ENCODE results near the gene ALK. TPM values are rescaled to one million over a fixed set of nuclear protein-coding genes. Genes with fewer than 3 reads are reported as not detected.

The ALK gene
- total and polyA plus RNA-seq, 3 experiments from 2014 or later, result not detected

DNA sequence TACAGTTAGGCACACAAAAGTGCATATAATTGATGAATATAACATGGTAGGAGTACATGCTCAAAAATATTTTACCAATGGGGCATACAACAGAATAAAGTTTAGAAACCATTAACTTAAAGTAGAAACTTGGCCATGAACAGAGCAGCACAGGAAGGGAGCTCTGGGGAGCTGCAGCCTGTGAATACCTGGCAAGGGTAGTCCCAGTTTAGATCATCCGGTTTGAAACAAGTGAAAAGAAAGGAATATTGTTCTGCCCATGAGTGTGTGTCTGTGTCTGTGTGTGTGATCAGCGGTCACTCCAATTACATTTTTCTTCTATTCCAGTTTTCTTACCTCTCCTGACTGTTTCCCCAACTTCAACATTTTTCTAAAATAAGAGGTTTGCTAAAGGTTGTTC is 233.0 kb downstream of the ALK start:
- peaks cover 27 to 61% of the 10 kb centered on the region in 2 donors for H3K27me3 Mint-ChIP-seq
- POLR2A ChIA-PET, result no interaction called here
- no peak overlapping the region for H3K27ac ChIP-seq (ENCODE audit: low read depth, low read length)
- H3K4me3 Mint-ChIP-seq, result no peak overlapping the region
- no peak for DNase-seq
- no peak overlapping the region for H3K27ac Mint-ChIP-seq
- H3K36me3 Mint-ChIP-seq, result no peaks in the 10 kb centered on the region
- H3K36me3 ChIP-seq (ENCODE audit: insufficient read depth, low read length), result no peaks in the 10 kb centered on the region
- H3K4me1 Mint-ChIP-seq, result no peaks in the 10 kb centered on the region
- H3K4me1 ChIP-seq (ENCODE audit: insufficient read depth, low read length), result no peaks in the 10 kb centered on the region
- H3K27me3 ChIP-seq (ENCODE audit: insufficient read depth, low read length, poor library complexity, severe bottlenecking), result no peaks in the 10 kb centered on the region
- no peak overlapping the region for H3K4me3 ChIP-seq (ENCODE audit: low read length)
- CTCF ChIA-PET, result no interaction called here
- H3K9me3 Mint-ChIP-seq, result no peaks in the 10 kb centered on the region
- H3K9me3 ChIP-seq (ENCODE audit: low read length), result no peaks in the 10 kb centered on the region

- H3K36me3 Mint-ChIP-seq, result no peaks in the 10 kb centered on the region
- Histone ChIP-seq H3K9me3 (ENCODE audit: low read length) (no peaks in the 10 kb centered on the region), H3K4me3 (ENCODE audit: low read length) (no peak overlapping the region), H3K27ac (ENCODE audit: low read depth, low read length) (no peak overlapping the region), H3K4me1 (ENCODE audit: insufficient read depth, low read length) (no peaks in the 10 kb centered on the region), H3K27me3 (ENCODE audit: insufficient read depth, low read length, poor library complexity, severe bottlenecking) (no peaks in the 10 kb centered on the region), H3K36me3 (ENCODE audit: insufficient read depth, low read length) (no peaks in the 10 kb centered on the region)
- no peaks in the 10 kb centered on the region for H3K9me3 Mint-ChIP-seq
- no peak overlapping the region for H3K4me3 Mint-ChIP-seq
- no peaks in the 10 kb centered on the region for H3K4me1 Mint-ChIP-seq
- peaks cover 24 to 57% of the 10 kb centered on the region in 2 donors for H3K27me3 Mint-ChIP-seq
- no peak for DNase-seq
- POLR2A ChIA-PET, result no interaction called here
- CTCF ChIA-PET, result no interaction called here
- no peak overlapping the region for H3K27ac Mint-ChIP-seq
Observed at GRCh38 chr2:29687121-29687520, 234.3 kb downstream of the ALK start.

- Histone ChIP-seq H3K27me3 (ENCODE audit: insufficient read depth, low read length, poor library complexity, severe bottlenecking) (no peaks in the 10 kb centered on the region), H3K27ac (ENCODE audit: low read depth, low read length) (no peak overlapping the region), H3K4me1 (ENCODE audit: insufficient read depth, low read length) (no peaks in the 10 kb centered on the region), H3K4me3 (ENCODE audit: low read length) (no peak overlapping the region), H3K9me3 (ENCODE audit: low read length) (no peaks in the 10 kb centered on the region), H3K36me3 (ENCODE audit: insufficient read depth, low read length) (no peaks in the 10 kb centered on the region)
- Mint-ChIP-seq H3K4me1 (no peaks in the 10 kb centered on the region), H3K9me3 (peaks cover 0 to 2% (median 1%) of the 10 kb centered on the region in 5 donors), H3K27me3 (peaks cover 3 to 41% of the 10 kb centered on the region in 2 donors), H3K4me3 (no peak overlapping the region), H3K36me3 (no peaks in the 10 kb centered on the region), H3K27ac (no peak overlapping the region)
- CTCF ChIA-PET, result no interaction called here
- DNase-seq, result no peak
- POLR2A ChIA-PET, result no interaction called here
Observed at GRCh38 chr2:29676886-29677453, 244.4 kb downstream of the ALK start.

- Histone ChIP-seq H3K36me3 (ENCODE audit: insufficient read depth, low read length) (no peaks in the 10 kb centered on the region), H3K27me3 (ENCODE audit: insufficient read depth, low read length, poor library complexity, severe bottlenecking) (no peaks in the 10 kb centered on the region), H3K9me3 (ENCODE audit: low read length) (no peaks in the 10 kb centered on the region), H3K4me1 (ENCODE audit: insufficient read depth, low read length) (no peaks in the 10 kb centered on the region), H3K4me3 (ENCODE audit: low read length) (no peak overlapping the region), H3K27ac (ENCODE audit: low read depth, low read length) (no peak overlapping the region)
- no peak for DNase-seq
- Mint-ChIP-seq H3K27ac (no peak overlapping the region), H3K4me1 (no peaks in the 10 kb centered on the region), H3K27me3 (peaks cover 4 to 8% of the 10 kb centered on the region in 2 donors), H3K4me3 (no peak overlapping the region), H3K36me3 (peaks cover 0 to 4% (median 0%) of the 10 kb centered on the region in 3 donors), H3K9me3 (peaks cover 0 to 9% (median 0%) of the 10 kb centered on the region in 5 donors)
- ChIA-PET POLR2A (no interaction called here), CTCF (no interaction called here)
Observed at GRCh38 chr2:29664578-29664977, 256.8 kb downstream of the ALK start.

DNA sequence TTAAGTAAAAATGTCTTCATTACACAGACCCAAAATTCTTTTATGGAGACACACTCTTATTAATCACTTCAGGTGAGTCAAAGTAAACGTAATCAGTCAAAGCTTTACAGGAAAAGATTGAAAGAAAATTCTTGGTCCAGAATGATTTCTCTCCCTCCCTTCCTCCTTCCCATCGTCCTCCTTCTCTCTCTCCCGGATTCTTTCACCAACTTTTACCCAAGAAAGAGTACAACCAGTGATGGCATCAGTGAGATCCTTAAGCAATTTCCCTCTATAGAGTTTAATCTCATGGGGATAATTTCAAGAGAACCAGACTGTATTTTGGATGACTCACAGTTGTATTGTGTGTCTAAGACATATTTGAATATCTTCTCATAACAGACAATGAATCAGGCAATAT is 258.1 kb downstream of the ALK start:
- no peak for DNase-seq
- no peak overlapping the region for H3K27ac Mint-ChIP-seq
- H3K4me1 Mint-ChIP-seq, result no peaks in the 10 kb centered on the region
- ChIA-PET CTCF (no interaction called here), POLR2A (no interaction called here)
- H3K4me1 ChIP-seq (ENCODE audit: insufficient read depth, low read length), result no peaks in the 10 kb centered on the region
- no peak overlapping the region for H3K4me3 Mint-ChIP-seq
- H3K36me3 ChIP-seq (ENCODE audit: insufficient read depth, low read length), result no peaks in the 10 kb centered on the region
- H3K27ac ChIP-seq (ENCODE audit: low read depth, low read length), result no peak overlapping the region
- no peaks in the 10 kb centered on the region for H3K9me3 ChIP-seq (ENCODE audit: low read length)
- H3K27me3 Mint-ChIP-seq, result peaks cover 4 to 9% of the 10 kb centered on the region in 2 donors
- no peaks in the 10 kb centered on the region for H3K27me3 ChIP-seq (ENCODE audit: insufficient read depth, low read length, poor library complexity, severe bottlenecking)
- H3K36me3 Mint-ChIP-seq, result no peaks in the 10 kb centered on the region
- no peak overlapping the region for H3K4me3 ChIP-seq (ENCODE audit: low read length)
- peaks cover 0 to 3% (median 0%) of the 10 kb centered on the region in 5 donors for H3K9me3 Mint-ChIP-seq

DNA sequence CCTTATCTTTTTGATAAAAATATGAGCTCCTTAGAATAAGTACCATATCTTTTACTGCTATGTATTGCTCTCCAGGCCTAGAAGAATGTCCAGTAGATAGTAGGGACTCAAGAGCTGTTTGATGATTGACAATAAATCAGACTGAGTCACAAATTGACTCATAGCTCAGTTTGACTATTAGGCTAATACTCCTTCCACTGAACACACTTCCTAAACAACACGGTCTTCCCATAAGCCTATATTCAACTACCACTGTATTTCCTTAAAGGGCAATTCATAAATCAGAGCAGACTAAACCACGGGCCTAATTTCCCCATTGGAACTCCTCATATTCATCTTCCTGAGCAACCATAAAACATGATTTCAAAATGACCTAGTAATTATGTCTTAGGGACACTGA is 258.5 kb downstream of the ALK start:
- Mint-ChIP-seq H3K36me3 (no peaks in the 10 kb centered on the region), H3K4me1 (no peaks in the 10 kb centered on the region), H3K27ac (no peak overlapping the region), H3K27me3 (peaks cover 3 to 13% of the 10 kb centered on the region in 2 donors), H3K4me3 (no peak overlapping the region), H3K9me3 (peaks cover 0 to 3% (median 0%) of the 10 kb centered on the region in 5 donors)
- no peaks in the 10 kb centered on the region for H3K36me3 ChIP-seq (ENCODE audit: insufficient read depth, low read length)
- ChIA-PET POLR2A (no interaction called here), CTCF (no interaction called here)
- no peaks in the 10 kb centered on the region for H3K4me1 ChIP-seq (ENCODE audit: insufficient read depth, low read length)
- DNase-seq, result no peak
- no peak overlapping the region for H3K27ac ChIP-seq (ENCODE audit: low read depth, low read length)
- no peaks in the 10 kb centered on the region for H3K27me3 ChIP-seq (ENCODE audit: insufficient read depth, low read length, poor library complexity, severe bottlenecking)
- H3K4me3 ChIP-seq (ENCODE audit: low read length), result no peak overlapping the region
- H3K9me3 ChIP-seq (ENCODE audit: low read length), result no peaks in the 10 kb centered on the region

GRCh38 chr2:29660201-29660600 is 261.2 kb downstream of the ALK start:
- Histone ChIP-seq H3K4me3 (ENCODE audit: low read length) (no peak overlapping the region), H3K27ac (ENCODE audit: low read depth, low read length) (no peak overlapping the region), H3K9me3 (ENCODE audit: low read length) (no peaks in the 10 kb centered on the region), H3K4me1 (ENCODE audit: insufficient read depth, low read length) (no peaks in the 10 kb centered on the region), H3K27me3 (ENCODE audit: insufficient read depth, low read length, poor library complexity, severe bottlenecking) (peaks cover 4% of the 10 kb centered on the region), H3K36me3 (ENCODE audit: insufficient read depth, low read length) (no peaks in the 10 kb centered on the region)
- H3K36me3 Mint-ChIP-seq, result no peaks in the 10 kb centered on the region
- peak overlapping the region in 1 of 8 donors; percentile 5 for H3K27ac Mint-ChIP-seq
- CTCF ChIA-PET, result no interaction called here
- H3K4me1 Mint-ChIP-seq, result no peaks in the 10 kb centered on the region
- no peaks in the 10 kb centered on the region for H3K9me3 Mint-ChIP-seq
- no peak for DNase-seq
- POLR2A ChIA-PET, result no interaction called here
- H3K27me3 Mint-ChIP-seq, result peaks cover 8 to 20% of the 10 kb centered on the region in 2 donors
- no peak overlapping the region for H3K4me3 Mint-ChIP-seq

- DNase-seq, result no peak
- Histone ChIP-seq H3K4me1 (ENCODE audit: insufficient read depth, low read length) (no peaks in the 10 kb centered on the region), H3K36me3 (ENCODE audit: insufficient read depth, low read length) (no peaks in the 10 kb centered on the region), H3K4me3 (ENCODE audit: low read length) (no peak overlapping the region), H3K27me3 (ENCODE audit: insufficient read depth, low read length, poor library complexity, severe bottlenecking) (peaks cover 4% of the 10 kb centered on the region), H3K9me3 (ENCODE audit: low read length) (no peaks in the 10 kb centered on the region), H3K27ac (ENCODE audit: low read depth, low read length) (no peak overlapping the region)
- ChIA-PET POLR2A (no interaction called here), CTCF (no interaction called here)
- H3K4me3 Mint-ChIP-seq, result no peak overlapping the region
- H3K27me3 Mint-ChIP-seq, result peaks cover 8 to 24% of the 10 kb centered on the region in 2 donors
- no peaks in the 10 kb centered on the region for H3K4me1 Mint-ChIP-seq
- no peak overlapping the region for H3K27ac Mint-ChIP-seq
- H3K9me3 Mint-ChIP-seq, result no peaks in the 10 kb centered on the region
- no peaks in the 10 kb centered on the region for H3K36me3 Mint-ChIP-seq
Observed at GRCh38 chr2:29659178-29659577, 262.2 kb downstream of the ALK start.

DNA sequence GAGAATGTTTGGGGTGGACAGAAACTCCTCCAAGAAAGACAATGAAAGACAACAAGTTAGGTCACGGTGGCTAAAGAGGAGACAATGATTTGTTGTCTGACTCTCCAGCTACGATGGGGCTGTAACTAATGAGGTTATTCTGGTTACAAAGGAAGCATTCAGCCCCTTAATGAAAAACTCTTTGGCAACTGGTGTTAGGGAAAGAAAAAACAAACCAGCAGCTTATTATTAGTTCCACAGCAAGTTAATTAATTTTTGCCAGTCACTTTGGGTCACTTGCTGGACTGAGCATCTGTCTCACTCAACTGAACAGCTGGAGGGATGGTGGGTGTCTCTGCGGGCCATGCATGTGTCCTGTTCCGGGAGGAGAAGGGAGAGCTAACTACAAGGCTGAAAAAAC is 263.7 kb downstream of the ALK start:
- H3K27ac ChIP-seq (ENCODE audit: low read depth, low read length), result no peak overlapping the region
- ChIA-PET CTCF (no interaction called here), POLR2A (no interaction called here)
- H3K4me3 ChIP-seq (ENCODE audit: low read length), result no peak overlapping the region
- H3K9me3 ChIP-seq (ENCODE audit: low read length), result no peaks in the 10 kb centered on the region
- Mint-ChIP-seq H3K4me1 (no peaks in the 10 kb centered on the region), H3K36me3 (no peaks in the 10 kb centered on the region), H3K27ac (no peak overlapping the region), H3K4me3 (no peak overlapping the region), H3K27me3 (peaks cover 12 to 26% of the 10 kb centered on the region in 2 donors), H3K9me3 (peaks cover 0 to 4% (median 0%) of the 10 kb centered on the region in 5 donors)
- H3K4me1 ChIP-seq (ENCODE audit: insufficient read depth, low read length), result no peaks in the 10 kb centered on the region
- H3K27me3 ChIP-seq (ENCODE audit: insufficient read depth, low read length, poor library complexity, severe bottlenecking), result peaks cover 4% of the 10 kb centered on the region
- no peak for DNase-seq
- no peaks in the 10 kb centered on the region for H3K36me3 ChIP-seq (ENCODE audit: insufficient read depth, low read length)
